NK-92 (cell line): ENCODE results near the gene GPHB5.
"Not testable (repeated sequence)": the region's sequence is repeated elsewhere in the genome, so short reads cannot be mapped to it uniquely, and the experiment has no call there.

Experiments used
- DNase-seq: peaks from one replicate; lab custom pipeline; 2025; ENCODE audit not compliant: unreplicated experiment; lab: John Stamatoyannopoulos, UW

The GPHB5 gene

DNA sequence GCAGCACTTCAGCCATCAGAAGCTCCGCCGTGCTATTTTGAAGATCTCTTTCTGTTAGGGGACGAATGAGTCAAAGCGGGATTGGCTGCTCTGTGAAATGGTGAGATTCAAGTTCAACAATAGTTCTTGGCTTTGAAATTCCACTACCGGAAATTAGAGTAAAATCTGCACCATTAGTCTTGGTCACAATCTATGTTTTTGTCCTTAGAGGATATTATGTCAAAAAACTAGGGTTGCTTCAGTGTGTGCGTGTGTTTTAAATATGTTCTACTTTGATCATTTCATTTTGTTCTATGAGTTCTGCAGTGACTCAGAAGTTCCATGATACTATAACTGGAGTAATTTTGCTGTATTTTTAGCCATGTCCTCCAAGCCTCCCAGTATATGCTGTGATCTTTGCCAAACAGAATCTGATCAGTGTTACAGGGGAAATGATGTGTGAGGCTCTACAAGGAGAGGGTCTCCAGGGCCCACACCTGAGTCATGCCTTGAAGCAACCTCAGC lies 22.6 kb downstream of the GPHB5 start:
- no peak for DNase-seq

DNA sequence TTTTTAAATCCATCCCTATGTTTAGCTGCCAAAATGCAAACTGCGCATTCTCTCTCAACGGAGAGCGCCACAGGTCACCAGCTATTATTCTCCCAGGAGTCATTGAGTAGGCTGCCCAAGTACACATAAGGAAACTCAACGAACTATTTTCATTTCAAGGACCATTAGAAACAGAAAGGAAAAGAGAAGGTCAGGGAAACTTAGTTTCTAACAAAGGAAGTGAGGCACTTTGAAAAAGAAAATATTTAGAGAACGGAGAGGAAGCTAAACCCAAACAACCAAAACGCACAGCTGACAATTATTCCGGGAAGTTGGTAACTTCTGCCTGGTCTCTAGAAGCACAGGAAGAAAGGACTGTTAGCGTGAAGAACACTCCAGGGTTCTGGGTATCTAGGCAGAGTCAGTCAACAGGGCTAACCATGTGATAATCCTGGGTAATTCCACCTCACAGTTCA lies 23.5 kb downstream of the GPHB5 start:
- no peak for DNase-seq

DNA sequence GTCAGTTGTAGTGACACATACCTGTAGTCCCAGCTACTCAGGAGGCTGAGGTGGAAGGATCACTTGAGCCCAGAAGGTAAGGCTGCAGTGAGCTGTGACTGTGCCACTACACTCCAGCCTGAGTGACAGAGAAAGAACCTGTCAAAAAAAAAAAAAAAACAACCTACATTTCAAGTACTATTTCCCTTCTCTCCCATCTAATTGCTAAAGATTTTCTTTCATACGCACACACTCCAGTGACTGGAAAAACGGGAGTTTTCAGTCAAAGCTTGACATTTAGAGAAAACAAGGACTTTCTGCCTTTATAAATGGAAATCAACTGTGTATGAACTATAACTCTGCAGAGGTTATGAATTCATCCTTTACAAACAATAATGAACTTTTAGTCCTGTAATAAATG lies 25.9 kb downstream of the GPHB5 start:
- DNase-seq, result no peak

DNA sequence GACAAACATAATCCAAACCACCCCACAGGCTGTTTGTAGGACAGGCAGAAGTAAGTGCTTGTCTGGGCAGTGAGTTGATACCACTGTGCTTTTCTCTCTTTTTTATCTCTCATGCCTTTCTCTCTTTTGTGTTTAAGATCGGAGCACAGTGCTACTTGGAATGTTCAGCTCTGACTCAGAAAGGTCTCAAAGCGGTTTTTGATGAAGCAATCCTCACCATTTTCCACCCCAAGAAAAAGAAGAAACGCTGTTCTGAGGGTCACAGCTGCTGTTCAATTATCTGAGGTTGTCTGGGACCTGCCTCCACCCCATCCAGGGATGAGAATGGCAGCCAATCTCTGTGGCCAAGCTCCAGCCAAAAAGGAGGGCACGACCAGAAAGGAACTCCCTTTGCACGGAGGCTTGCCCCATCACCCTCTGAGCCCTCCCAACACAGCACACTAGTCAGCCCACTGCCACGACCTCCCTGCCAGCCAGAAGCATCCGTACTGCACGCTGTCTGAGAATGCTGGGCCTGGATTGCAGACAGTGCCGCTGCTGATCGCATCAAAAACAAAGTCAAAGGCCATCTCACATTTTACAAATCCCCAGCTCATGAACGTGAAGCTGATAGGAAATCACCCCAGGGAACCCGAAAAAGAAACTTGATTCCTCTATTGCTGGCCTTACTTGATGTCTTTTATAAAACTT lies 27.8 kb downstream of the GPHB5 start:
- no peak for DNase-seq

DNA sequence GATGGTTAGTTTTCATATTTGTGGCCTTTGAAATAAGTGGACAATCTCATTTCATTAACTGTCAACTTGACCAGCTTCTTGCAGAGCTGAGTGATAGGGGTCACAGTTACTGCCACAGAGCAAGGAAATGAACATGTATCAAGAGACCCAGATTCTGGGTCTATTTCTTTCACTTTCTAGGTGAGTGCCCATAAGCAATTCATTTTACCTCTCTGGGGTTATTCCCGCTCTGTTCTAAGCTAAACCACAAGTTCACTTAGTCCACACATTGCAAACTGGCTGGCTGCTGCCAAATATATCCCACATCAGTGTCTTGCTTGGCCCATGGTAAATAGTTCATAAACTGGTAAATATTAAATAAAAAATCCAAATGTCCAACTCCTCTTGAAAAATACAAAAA lies 29.9 kb downstream of the GPHB5 start:
- DNase-seq, result no peak

GRCh38 chr14:63287666-63288483 lies 30.9 kb downstream of the GPHB5 start:
- no peak for DNase-seq

DNA sequence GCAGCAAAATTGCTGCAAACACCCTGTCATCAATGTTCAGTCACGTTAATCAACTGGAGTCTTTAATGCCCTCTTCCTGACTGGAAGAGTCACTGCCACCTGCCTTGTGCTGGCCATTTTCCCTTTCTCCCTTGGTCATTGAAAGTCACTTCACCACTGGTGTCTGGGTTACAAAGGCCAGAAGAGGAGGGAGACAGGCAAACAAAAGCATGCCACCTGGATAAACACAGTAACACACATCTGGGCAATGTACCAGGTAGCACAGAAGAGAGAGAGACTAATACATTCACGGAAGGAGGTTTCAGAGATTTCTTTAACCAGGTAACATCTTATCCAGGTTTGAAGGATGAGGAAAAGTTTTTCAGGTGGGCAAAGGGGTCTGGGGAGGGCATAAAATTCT lies 32.7 kb downstream of the GPHB5 start:
- DNase-seq, result no peak

DNA sequence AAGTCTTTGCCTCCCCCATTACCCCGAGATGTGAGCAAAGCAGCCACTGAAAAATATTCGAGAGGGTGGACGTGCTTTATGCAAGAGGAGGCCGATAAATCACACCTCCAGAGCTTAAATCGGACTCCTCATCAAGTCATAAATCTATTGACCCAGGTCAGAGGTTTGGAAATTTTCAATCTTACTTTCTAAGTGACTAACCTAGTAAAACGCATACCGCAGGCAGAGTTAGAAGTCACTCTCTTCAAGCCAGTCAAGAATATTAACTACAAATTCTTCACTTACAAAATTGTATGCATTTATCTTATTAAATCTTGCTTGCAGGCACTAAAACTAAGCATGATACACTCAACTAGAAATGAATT lies 34.9 kb downstream of the GPHB5 start:
- no peak for DNase-seq

DNA sequence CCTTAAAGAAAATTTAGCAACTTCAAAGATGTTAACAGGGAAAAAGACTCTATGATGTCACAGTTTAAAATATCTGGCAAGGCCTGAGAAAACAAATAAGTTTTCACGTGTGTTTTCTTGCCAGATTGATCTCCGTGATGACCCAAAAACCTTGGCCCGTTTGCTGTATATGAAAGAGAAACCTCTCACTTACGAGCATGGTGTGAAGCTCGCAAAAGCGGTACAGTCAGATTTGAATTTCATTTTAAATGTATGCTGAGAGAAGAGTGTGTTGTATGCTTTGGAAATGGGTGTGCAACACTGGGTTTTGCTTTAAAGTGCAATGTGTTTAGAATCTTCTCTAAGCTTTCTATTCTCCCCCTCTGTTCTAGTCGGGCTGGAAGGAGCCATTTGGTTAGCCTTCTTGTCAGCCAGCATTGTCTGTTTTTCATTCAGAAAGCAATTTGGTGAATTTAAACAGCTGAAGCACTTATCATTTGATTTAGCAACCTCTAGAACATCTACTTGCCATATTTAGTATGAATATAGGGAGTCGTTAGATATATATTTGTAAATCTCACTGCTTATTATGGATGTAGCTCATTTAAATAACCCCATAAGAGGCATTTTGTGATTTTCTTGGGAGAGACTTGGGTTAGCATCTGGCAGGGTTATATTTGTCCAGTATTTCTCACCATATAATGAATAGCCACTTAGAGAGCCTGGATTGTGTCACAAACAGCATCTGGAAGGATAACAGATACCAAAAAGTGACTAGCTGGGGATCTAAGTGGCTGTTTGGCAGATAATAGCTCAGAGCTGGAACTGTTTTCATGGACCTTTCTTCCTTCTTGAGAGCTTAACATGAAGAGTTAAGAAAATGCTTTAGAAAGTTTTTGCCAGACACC lies 35.5 kb downstream of the GPHB5 start:
- no peak for DNase-seq

DNA sequence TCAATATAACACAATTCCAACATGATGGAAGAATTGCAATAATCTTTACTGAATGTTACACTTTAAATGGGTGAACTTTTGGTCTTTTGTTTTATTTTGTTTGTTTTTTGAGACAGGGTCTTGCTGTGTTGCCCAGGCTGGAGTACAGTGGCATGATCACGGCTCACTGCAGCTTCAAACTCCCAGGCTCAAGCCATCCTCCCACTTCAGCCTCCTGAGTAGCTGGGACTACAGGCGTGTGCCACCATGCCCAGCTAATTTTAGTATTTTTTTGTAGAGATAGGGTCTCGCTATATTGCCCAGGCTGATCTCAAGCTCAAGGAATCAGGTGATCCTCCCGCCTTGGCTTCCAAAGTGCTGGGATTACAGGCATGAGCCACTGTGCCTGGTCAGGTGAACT lies 38.8 kb downstream of the GPHB5 start:
- not testable (repeated sequence) for DNase-seq

DNA sequence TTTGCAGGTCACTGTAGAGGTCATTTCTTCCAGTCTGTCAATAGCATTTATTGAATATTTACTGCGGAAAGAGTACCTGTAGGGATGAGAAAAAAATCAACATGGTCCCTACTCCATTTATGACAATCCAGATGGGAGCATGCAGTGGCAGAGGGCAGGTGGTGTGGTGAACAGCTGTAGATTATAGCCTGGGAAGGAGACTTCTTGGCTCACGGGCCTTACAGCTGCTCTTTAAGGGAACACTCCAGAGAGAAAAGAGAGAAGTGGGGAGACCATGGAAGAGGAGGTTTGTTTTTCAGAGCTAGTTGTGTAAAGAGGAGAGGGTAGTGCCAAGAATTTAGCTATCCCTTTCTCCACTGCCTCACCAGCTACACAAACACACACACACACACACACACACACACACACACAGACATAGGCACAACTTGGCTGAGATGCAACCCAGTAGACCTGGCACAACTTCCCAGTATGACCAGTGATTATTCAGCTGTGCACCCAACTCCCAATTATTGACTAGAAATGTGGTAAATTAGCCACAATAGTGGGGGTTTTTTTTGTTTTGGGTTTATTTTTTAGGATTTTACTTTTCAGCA lies 41.0 kb downstream of the GPHB5 start:
- DNase-seq, result no peak

DNA sequence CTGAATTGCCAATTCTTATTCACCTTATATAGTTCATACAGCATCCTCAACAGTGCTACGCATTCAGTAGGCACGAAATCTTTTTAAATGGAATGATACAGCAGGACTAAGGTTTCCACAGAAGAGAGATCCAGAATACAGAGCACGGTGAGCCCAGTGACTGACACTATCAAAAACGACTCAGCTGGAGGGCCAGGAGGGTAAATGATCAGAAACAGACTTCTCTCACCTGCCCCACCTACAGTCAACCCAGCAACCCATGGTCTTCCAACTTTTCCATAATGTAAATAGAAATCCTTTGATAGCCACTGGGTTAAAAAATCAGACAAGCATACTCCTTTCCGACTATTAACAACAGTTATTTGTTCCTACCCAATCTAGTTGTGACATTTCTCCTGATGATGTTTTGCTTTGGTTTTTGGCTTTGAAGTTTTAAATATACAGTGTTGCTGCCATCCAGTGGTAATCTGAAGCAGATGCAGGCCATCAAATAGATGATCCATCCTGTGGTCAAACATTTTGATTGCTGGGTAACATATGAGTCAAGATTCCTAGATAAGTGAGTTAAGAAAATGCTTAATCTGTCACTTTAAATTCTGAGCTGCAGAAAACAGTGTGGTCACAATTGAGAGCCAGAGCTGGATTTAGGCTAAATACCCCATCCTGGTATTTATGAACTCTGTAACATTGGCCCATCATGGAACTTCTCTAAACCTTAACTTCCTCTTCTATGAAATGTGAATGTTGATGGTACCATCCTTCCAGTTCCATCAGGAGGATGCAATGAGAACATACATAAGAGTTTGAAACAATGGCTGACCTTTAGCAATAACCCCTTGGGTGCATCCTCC lies 42.0 kb downstream of the GPHB5 start:
- no peak for DNase-seq

DNA sequence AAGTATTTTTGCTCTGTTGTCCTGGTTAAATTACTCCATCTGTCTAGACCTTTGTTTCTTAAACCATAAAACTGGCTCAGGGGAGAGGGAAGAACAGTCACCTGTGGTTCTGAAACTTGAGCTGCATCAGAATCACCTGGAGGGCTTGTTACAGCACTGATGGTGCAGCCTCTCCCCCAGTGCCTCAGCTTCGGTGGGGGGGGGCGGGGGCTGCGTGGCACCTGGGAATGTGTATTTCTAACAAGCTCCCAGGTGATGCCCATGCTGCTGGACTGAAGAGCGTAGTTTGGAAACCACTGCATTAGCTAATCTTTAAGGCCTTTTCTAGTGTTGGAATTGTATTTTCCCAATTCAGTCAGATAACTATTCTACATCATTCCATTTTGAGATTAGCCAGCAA lies 42.7 kb downstream of the GPHB5 start:
- DNase-seq, result no peak

- DNase-seq, result no peak
Observed at GRCh38 chr14:63275611-63276010, 43.1 kb downstream of the GPHB5 start.

DNA sequence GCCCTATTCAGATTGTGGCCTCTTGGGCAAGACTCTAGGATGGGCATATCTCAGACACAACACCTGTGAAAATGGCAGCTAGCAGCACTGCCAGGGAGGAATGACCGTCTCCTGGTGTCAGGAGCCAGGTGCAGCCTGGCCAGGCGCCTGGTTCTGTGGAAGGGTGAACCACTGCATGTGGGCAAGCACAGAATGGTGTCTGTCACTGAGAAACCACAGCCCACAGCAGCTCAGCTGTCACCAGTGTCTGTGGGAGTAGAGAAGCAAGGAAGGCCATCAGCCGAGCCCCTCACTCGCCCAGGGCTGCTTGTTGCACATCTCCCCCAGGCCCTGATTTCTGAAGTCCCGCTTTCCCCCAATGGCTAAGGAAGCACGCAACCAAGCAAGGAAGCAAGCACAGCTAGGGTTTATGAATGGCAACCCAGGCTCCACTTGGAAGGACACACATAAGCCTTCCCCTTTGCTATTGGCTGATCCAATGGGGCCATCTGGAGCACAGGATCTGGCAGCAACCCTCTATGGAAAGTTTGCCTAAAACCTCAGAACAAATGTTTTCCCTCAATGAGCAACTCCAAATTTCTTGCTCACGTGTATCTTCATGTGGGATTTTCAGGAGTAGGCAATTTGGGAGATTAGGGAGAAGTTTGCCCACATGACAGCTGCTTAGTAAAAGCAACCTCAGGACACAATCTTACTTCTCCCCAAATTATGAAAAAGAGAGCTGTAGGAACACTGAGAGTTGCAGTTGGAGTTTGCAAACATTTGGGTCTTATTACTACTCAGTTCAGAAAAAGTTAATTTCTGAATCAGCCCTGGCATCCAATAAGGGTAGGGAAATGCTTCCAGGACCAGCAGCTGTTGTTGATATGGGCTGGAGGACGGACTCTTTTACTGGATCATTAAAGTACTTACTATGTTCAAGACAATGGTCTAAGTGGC lies 44.7 kb downstream of the GPHB5 start:
- no peak for DNase-seq

- no peak for DNase-seq
Observed at GRCh38 chr14:63273129-63273528, 45.6 kb downstream of the GPHB5 start.

GRCh38 chr14:63269561-63270225 lies 49.0 kb downstream of the GPHB5 start:
- DNase-seq, result no peak

DNA sequence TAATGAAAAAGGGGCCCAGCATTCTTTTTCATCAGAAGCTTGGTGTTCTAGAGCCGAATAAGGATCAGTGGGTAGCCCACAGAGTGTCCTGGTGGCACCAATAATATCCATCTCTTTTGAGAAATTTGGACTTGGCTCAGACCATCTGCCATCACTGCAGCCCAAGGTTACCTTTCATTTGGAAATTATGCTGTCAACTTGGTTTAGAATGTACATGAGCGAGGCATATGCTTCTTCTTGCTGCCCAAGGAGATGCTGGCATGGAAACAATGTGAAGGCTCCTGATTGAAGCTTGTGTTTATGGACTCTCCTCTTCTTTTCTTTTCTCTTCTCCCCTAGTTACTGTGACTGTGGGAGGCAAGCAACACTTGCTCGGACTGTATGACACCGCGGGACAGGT lies 50.0 kb downstream of the GPHB5 start:
- DNase-seq, result no peak

GRCh38 chr14:63267171-63267570 lies 51.6 kb downstream of the GPHB5 start:
- no peak for DNase-seq
